H1 (cell line): ENCODE results near the gene GCLC.

ENCODE experiments used
- EP300 ChIP-seq, 2 experiments: IDR thresholded peaks; 1 replicate in 1 of 2; 2 replicates in 1 of 2; pipeline ENCODE4 v1.6.1; 2011 to 2012; ENCODE audit warnings: low read depth in 2 of 2, low read length in 2 of 2, mild to moderate bottlenecking in 2 of 2, borderline replicate concordance in 1 of 2, inconsistent platforms in 1 of 2, moderate library complexity in 1 of 2
- POLR2A ChIP-seq, 2 experiments: IDR thresholded peaks; 1 replicate in 1 of 2; 2 replicates in 1 of 2; pipeline ENCODE4 v1.6.1; 2011; ENCODE audit warnings: low read depth in 2 of 2, low read length in 2 of 2, mild to moderate bottlenecking in 2 of 2; ENCODE audit errors: control extremely low read depth in 1 of 2

- no peak for TF ChIP-seq EP300 (IDR thresholded peaks at IDR 0.05; ENCODE audit: borderline replicate concordance in 1 of 2, low read depth in 2 of 2, low read length in 2 of 2)
- no peak for TF ChIP-seq POLR2A (IDR thresholded peaks at IDR 0.05; ENCODE audit: control extremely low read depth in 1 of 2, low read depth in 2 of 2, low read length in 2 of 2)
These were observed 97.0 kb downstream of the GCLC start for GRCh38 chr6:53447865-53448264.
